Adrenal gland (tissue), 12 donors: ENCODE results near the gene PURA. TPM values are rescaled to one million over a fixed set of nuclear protein-coding genes. Genes with fewer than 3 reads are reported as not detected.

Experiments
- DNase-seq, 7 donors: peaks; one replicate each; pipeline ENCODE4 v3.0.0-alpha.2; 2019 to 2020
- H3K27ac ChIP-seq, 5 donors: fragments of 200-600 bp; sonication (generic) in 4 of 5; 1 replicate in 3 of 5; 2 replicates in 2 of 5; pipeline versions ENCODE4 v1.5.1 to v1.8.0; 2016 to 2020; ENCODE audit warnings: mild to moderate bottlenecking in 1 of 5
- H3K27me3 ChIP-seq: fragments of 200-600 bp; 2 replicates; pipeline ENCODE4 v1.8.0; 2021
- H3K36me3 ChIP-seq, 2 donors: fragments of 200-600 bp; replicated peaks in 1 of 2; 1 replicate in 1 of 2; 2 replicates in 1 of 2; pipeline versions ENCODE4 v1.5.1 to v1.8.0; 2018 to 2022
- H3K4me1 ChIP-seq, 2 donors: fragments of 200-600 bp; replicated peaks in 1 of 2; 1 replicate in 1 of 2; 2 replicates in 1 of 2; pipeline versions ENCODE4 v1.5.1 to v1.8.0; 2018 to 2021
- H3K4me3 ChIP-seq, 4 donors: fragments of 200-600 bp; sonication (generic) in 3 of 4; one replicate each; pipeline ENCODE4 v1.5.1; 2016 to 2018
- H3K9me3 ChIP-seq, 3 donors: fragments of 200-600 bp; sonication (generic) in 1 of 3; replicated peaks in 1 of 3; 1 replicate in 2 of 3; 2 replicates in 1 of 3; pipeline versions ENCODE4 v1.5.1 to v1.8.0; 2016 to 2021
- CTCF ChIP-seq, 6 experiments: fragments of 450-650 bp in 4 of 6; fragments of 200-600 bp in 2 of 6; sonication (generic) in 1 of 6; IDR thresholded peaks; 1 replicate in 5 of 6; 2 replicates in 1 of 6; pipeline versions ENCODE4 v1.5.1 to v1.8.0; 2016 to 2021; ENCODE audit warnings: antibody characterized with exemption in 6 of 6, mild to moderate bottlenecking in 2 of 6, moderate library complexity in 1 of 6
- POLR2A ChIP-seq, 2 donors: fragments of 450-650 bp; IDR thresholded peaks; one replicate each; pipeline ENCODE4 v1.6.1; 2017; ENCODE audit warnings: antibody characterized with exemption in 2 of 2, mild to moderate bottlenecking in 2 of 2, moderate library complexity in 1 of 2
- WGBS, 4 donors: extraction: QIAGEN DNeasy Blood & Tissue Kit in 2 of 4; methylation state at CpG; one replicate each; pipeline versions ENCODE4 v1.1.5 to v1.1.7; 2013 to 2017; 5-methylcytosine and 5-hydroxymethylcytosine counted together
- intact Hi-C, 2 donors: fragments of 100-400 bp; cut with DNase I; formaldehyde crosslinking; loops; one replicate each; pipeline versions ENCODE4 v1.14.1 to v1.15.0; 2022 to 2023
- polyA plus RNA-seq, 3 donors: library from polyadenylated mRNA; stranded (reverse); fragments of 200-250 nt in 2 of 3; fragments of 350-450 nt in 1 of 3; fragmentation: Illumina TruSeq in 1 of 3; extraction: RNeasy Lipid Tissue Mini Kit (QIAGEN cat#74804) in 1 of 3; gene quantifications; one replicate each; pipeline ENCODE4 v1.2.3, GENCODE V29; 2013 to 2014
- total RNA-seq, 9 donors: library from RNA; depleted of rRNA in 4 of 9; stranded (reverse); fragments of >200 nt in 4 of 9; fragments of 120-200 nt in 1 of 9; fragmentation: NEBNext Ultra II Directional in 1 of 9; extraction: Animal tissue kit (Norgen Biotek cat#: 25700) in 1 of 9; gene quantifications; one replicate each; pipeline versions ENCODE4 v1.1.0 to v1.2.4, GENCODE V29; 2013 to 2023
- donor health status: healthy with polysubstance abuse.
- donor health status: Bipolar disorder and iron deficiency.
- donor health status: DM: yes; HTN: yes; CAD: no.
- donor health status: DM: no; HTN: no; CAD: no.
- donor health status: DM: no; HTN: no; CAD: no.
- donor health status: DM: yes; HTN: yes; CAD: no.

The PURA gene
- total and polyA plus RNA-seq, 12 donors: 4.9 to 37.0 (median 21.7) TPM

GRCh38 chr5:140165923-140166270 is 52.0 kb downstream of the PURA start:
- 65 to 83% (median 72%) methylated on average over 3 to 4 of the region's 4 CpGs for WGBS, 4 donors
- intact Hi-C loops: loop anchor here in 1 of 2 donors (5.0 kb wide), 2 partner anchors 71 to 191 kb away; no protein-coding TSS in a partner anchor
- peaks cover 13 to 16% of the 10 kb centered on the region in 2 donors for H3K4me1 ChIP-seq

DNA sequence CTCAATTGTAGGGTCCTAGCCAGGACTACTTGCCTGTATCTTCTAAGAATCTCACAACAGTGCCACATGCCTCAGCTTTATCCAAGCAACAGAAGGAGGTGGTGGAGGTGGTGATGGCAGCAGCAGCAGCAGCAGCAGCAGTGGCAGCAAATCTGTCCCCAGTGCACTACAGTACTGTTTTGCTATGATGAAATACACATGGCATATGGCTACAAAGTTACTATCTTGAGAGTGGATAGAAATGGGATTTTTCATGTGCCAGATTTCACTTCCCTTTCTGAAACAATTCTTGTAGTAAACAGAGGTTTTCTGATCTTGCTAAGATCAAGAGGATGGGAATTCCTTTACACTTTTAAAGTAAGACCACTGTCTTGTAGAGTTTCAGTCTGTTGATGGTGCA is 53.0 kb downstream of the PURA start:
- Histone ChIP-seq H3K27ac (no peak overlapping the region), H3K27me3 (no peaks in the 10 kb centered on the region), H3K4me3 (no peak overlapping the region), H3K36me3 (no peaks in the 10 kb centered on the region), H3K9me3 (no peaks in the 10 kb centered on the region), H3K4me1 (peaks cover 13 to 16% of the 10 kb centered on the region in 2 donors)
- intact Hi-C loops: loop anchor here in 1 of 2 donors (5.0 kb wide), 2 partner anchors 70 to 190 kb away; no protein-coding TSS in a partner anchor
- DNase-seq: peak in 2 of 7 donors; percentile 7 to 9
- TF ChIP-seq CTCF (IDR thresholded peaks at IDR 0.05) (no peak), POLR2A (IDR thresholded peaks at IDR 0.05) (no peak)

More at GRCh38 chr5:140165923-140166270, 52.0 kb downstream of the PURA start:
- Histone ChIP-seq H3K9me3 (no peaks in the 10 kb centered on the region), H3K27ac (peak overlapping the region in 1 of 5 donors; percentile 52), H3K36me3 (no peaks in the 10 kb centered on the region), H3K4me3 (no peak overlapping the region), H3K27me3 (no peaks in the 10 kb centered on the region)
- peak in 1 of 7 donors; percentile 1 for DNase-seq
- TF ChIP-seq POLR2A (IDR thresholded peaks at IDR 0.05) (no peak), CTCF (IDR thresholded peaks at IDR 0.05) (no peak)

- Histone ChIP-seq H3K4me3 (no peak overlapping the region), H3K9me3 (no peaks in the 10 kb centered on the region), H3K27me3 (no peaks in the 10 kb centered on the region), H3K27ac (no peak overlapping the region), H3K4me1 (peaks cover 13 to 16% of the 10 kb centered on the region in 2 donors), H3K36me3 (no peaks in the 10 kb centered on the region)
- intact Hi-C loops: loop anchor here in 1 of 2 donors (5.0 kb wide), 2 partner anchors 69 to 189 kb away; no protein-coding TSS in a partner anchor
- DNase-seq: peak in 1 of 7 donors; percentile 13
- no peak for TF ChIP-seq CTCF (IDR thresholded peaks at IDR 0.05)
- no peak for TF ChIP-seq POLR2A (IDR thresholded peaks at IDR 0.05)
- 95 to 100% (median 98%) methylated on average over 2 of the region's 2 CpGs for WGBS, 4 donors
Measured at GRCh38 chr5:140168371-140168770, 54.5 kb downstream of the PURA start.

GRCh38 chr5:140169410-140169809 is 55.5 kb downstream of the PURA start:
- TF ChIP-seq POLR2A (IDR thresholded peaks at IDR 0.05): no peak
- peak in 4 of 6 experiments; percentile 21 to 33 (median 27) for TF ChIP-seq CTCF (IDR thresholded peaks at IDR 0.05)
- no peaks in the 10 kb centered on the region for H3K9me3 ChIP-seq
- no peaks in the 10 kb centered on the region for H3K27me3 ChIP-seq
- peak in 1 of 7 donors; percentile 20 for DNase-seq
- WGBS, 4 donors: 90 to 100% (median 98%) methylated on average over 1 of the region's 1 CpG
- intact Hi-C loops: loop anchor here in 1 of 2 donors (5.0 kb wide), 2 partner anchors 68 to 188 kb away; no protein-coding TSS in a partner anchor
- H3K36me3 ChIP-seq: no peaks in the 10 kb centered on the region
- peaks cover 13 to 16% of the 10 kb centered on the region in 2 donors for H3K4me1 ChIP-seq
- no peak overlapping the region for H3K4me3 ChIP-seq
- H3K27ac ChIP-seq: no peak overlapping the region
